ENCODE results near the gene PDCD4.
"Not testable (repeated sequence)": the region's sequence is repeated elsewhere in the genome, so short reads cannot be mapped to it uniquely, and the experiment has no call there.

PDCD4 gene

GRCh38 chr10:110864662-110865140 lies 7.0 kb upstream of the PDCD4 start:
- Histone ChIP-seq H3K4me1 (ENCODE audit: control insufficient read depth, low read depth, low read length) (no peaks in the 10 kb centered on the region), H3K27ac (ENCODE audit: low read length) (no peak overlapping the region), H3K4me3 (ENCODE audit: low read length) (no peak overlapping the region), H3K27me3 (ENCODE audit: control insufficient read depth, insufficient read depth, low read length) (no peaks in the 10 kb centered on the region), H3K9ac (ENCODE audit: low read length) (no peak overlapping the region), H3K36me3 (ENCODE audit: control insufficient read depth, low read depth, low read length) (no peaks in the 10 kb centered on the region), H3K9me3 (ENCODE audit: control insufficient read depth, low read depth, low read length) (no peaks in the 10 kb centered on the region)

- H3K4me3 ChIP-seq (ENCODE audit: low read length): no peak overlapping the region
- H3K36me3 ChIP-seq (ENCODE audit: control insufficient read depth, low read depth, low read length): no peaks in the 10 kb centered on the region
- H3K9ac ChIP-seq (ENCODE audit: low read length): no peak overlapping the region
- no peaks in the 10 kb centered on the region for H3K27me3 ChIP-seq (ENCODE audit: control insufficient read depth, insufficient read depth, low read length)
- no peaks in the 10 kb centered on the region for H3K4me1 ChIP-seq (ENCODE audit: control insufficient read depth, low read depth, low read length)
- H3K9me3 ChIP-seq (ENCODE audit: control insufficient read depth, low read depth, low read length): no peaks in the 10 kb centered on the region
- no peak overlapping the region for H3K27ac ChIP-seq (ENCODE audit: low read length)
Observed at GRCh38 chr10:110865186-110865808, 6.4 kb upstream of the PDCD4 start.

GRCh38 chr10:110865809-110866482 lies 5.8 kb upstream of the PDCD4 start:
- peaks cover 3% of the 10 kb centered on the region for H3K4me1 ChIP-seq (ENCODE audit: control insufficient read depth, low read depth, low read length)
- H3K9ac ChIP-seq (ENCODE audit: low read length): no peak overlapping the region

DNA sequence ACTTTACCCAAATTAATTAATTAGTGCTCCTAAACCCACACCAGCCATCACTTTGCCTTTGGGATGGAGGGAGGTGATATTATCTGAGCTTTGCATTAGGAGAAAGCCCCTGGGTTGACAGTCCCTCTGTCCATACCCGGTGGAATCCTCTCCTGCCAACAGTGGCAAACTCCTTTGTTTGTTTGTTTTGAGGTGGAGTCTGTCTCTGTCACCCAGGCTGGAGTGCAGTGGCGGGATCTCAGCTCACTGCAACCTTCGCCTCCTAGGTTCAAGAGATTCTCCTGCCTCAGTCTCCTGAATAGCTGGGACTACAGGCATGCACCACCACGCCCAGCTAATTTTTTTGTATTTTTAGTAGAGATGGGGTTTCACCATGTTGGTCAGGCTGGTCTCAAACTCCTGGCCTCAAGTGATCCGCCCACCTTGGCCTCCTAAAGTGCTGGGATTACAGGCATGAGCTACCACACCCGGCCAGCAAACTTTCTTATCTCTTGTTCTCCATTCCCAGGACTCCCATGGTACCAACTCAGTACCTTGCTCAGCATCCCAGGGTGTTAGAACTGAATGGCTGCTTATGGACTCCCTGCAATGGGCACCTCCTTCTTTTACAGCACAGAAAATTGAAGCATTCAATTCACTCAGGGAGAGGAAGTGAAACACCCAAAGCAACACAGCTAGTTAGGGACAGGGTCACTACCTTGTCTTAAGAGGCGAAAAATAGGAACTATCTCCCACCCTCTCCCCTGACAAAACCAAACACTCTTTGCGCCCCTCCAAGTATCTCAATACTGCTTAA lies 4.5 kb upstream of the PDCD4 start:
- H3K27me3 ChIP-seq (ENCODE audit: control insufficient read depth, insufficient read depth, low read length); H3K27ac ChIP-seq (ENCODE audit: low read length); H3K4me3 ChIP-seq (ENCODE audit: low read length); H3K4me1 ChIP-seq (ENCODE audit: control insufficient read depth, low read depth, low read length); H3K36me3 ChIP-seq (ENCODE audit: control insufficient read depth, low read depth, low read length); H3K9me3 ChIP-seq (ENCODE audit: control insufficient read depth, low read depth, low read length); H3K9ac ChIP-seq (ENCODE audit: low read length): not testable (repeated sequence)

More at GRCh38 chr10:110865809-110866482, 5.8 kb upstream of the PDCD4 start:
- H3K27ac ChIP-seq (ENCODE audit: low read length): no peak overlapping the region
- H3K36me3 ChIP-seq (ENCODE audit: control insufficient read depth, low read depth, low read length): no peaks in the 10 kb centered on the region
- H3K4me3 ChIP-seq (ENCODE audit: low read length): no peak overlapping the region
- no peaks in the 10 kb centered on the region for H3K27me3 ChIP-seq (ENCODE audit: control insufficient read depth, insufficient read depth, low read length)
- no peaks in the 10 kb centered on the region for H3K9me3 ChIP-seq (ENCODE audit: control insufficient read depth, low read depth, low read length)

DNA sequence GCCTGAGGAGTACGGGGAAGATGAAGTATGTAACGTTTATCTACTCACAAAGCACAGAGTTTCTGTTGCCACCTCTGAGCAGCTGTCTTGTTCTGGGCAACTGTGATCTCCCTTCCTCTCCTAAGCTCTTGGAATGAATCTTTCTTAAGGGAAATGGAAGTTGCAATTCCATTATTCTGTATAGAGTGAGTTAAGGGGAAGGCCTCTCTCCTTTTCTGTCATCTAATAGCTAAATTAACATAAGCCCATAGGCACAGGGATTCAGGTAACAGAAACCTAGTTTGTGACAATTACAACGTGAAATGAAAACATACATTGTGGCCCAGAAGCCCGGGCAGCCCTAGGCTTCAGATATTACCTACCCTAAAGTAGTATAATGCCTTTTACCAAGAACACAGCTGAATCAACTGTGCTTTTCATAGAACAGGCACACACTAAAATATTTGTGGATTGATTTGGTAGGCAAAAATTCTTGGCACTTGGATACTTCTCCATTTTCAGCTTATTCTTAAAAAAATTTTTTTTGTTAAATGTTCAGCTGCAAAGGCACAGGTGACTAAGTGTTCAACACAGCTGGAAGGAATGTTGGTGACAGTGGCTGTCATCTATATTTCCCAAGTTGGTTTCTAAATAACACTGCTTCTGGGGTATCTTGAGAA lies 3.8 kb upstream of the PDCD4 start:
- Histone ChIP-seq H3K4me3 (ENCODE audit: low read length) (no peak overlapping the region), H3K9me3 (ENCODE audit: control insufficient read depth, low read depth, low read length) (no peaks in the 10 kb centered on the region), H3K36me3 (ENCODE audit: control insufficient read depth, low read depth, low read length) (no peaks in the 10 kb centered on the region), H3K4me1 (ENCODE audit: control insufficient read depth, low read depth, low read length) (peaks cover 8% of the 10 kb centered on the region), H3K9ac (ENCODE audit: low read length) (no peak overlapping the region), H3K27ac (ENCODE audit: low read length) (no peak overlapping the region), H3K27me3 (ENCODE audit: control insufficient read depth, insufficient read depth, low read length) (no peaks in the 10 kb centered on the region)

DNA sequence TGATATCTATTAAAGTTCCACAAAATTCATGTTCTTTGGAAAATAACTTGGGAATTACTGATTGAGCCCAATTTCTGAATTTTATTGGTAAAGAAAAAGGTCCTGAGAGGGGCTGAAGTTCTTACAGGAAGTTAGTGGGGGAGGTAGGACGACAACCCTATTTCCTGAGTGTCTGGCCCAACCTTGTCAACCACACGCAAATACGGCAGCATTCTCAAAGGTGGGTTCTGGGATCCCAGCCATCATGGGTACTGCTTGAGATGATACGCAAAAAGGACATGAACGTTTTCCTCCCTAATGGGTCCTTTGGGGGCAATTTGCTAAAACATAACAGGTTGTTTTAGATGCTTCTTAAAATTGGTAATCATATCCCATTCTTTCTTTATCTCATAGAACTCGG lies 2.7 kb upstream of the PDCD4 start:
- no peak overlapping the region for H3K4me3 ChIP-seq (ENCODE audit: low read length)
- H3K36me3 ChIP-seq (ENCODE audit: control insufficient read depth, low read depth, low read length): no peaks in the 10 kb centered on the region
- H3K9me3 ChIP-seq (ENCODE audit: control insufficient read depth, low read depth, low read length): no peaks in the 10 kb centered on the region
- H3K27ac ChIP-seq (ENCODE audit: low read length): no peak overlapping the region
- H3K9ac ChIP-seq (ENCODE audit: low read length): no peak overlapping the region
- H3K27me3 ChIP-seq (ENCODE audit: control insufficient read depth, insufficient read depth, low read length): no peaks in the 10 kb centered on the region
- peaks cover 16% of the 10 kb centered on the region for H3K4me1 ChIP-seq (ENCODE audit: control insufficient read depth, low read depth, low read length)

GRCh38 chr10:110870823-110871297 lies 868 bp upstream of the PDCD4 start:
- Histone ChIP-seq H3K4me1 (ENCODE audit: control insufficient read depth, low read depth, low read length) (peaks cover 16% of the 10 kb centered on the region), H3K27ac (ENCODE audit: low read length) (peak overlapping the region; percentile 77), H3K9me3 (ENCODE audit: control insufficient read depth, low read depth, low read length) (no peaks in the 10 kb centered on the region), H3K4me3 (ENCODE audit: low read length) (peak overlapping the region; percentile 65), H3K36me3 (ENCODE audit: control insufficient read depth, low read depth, low read length) (no peaks in the 10 kb centered on the region), H3K27me3 (ENCODE audit: control insufficient read depth, insufficient read depth, low read length) (no peaks in the 10 kb centered on the region), H3K9ac (ENCODE audit: low read length) (peak overlapping the region; percentile 69)

DNA sequence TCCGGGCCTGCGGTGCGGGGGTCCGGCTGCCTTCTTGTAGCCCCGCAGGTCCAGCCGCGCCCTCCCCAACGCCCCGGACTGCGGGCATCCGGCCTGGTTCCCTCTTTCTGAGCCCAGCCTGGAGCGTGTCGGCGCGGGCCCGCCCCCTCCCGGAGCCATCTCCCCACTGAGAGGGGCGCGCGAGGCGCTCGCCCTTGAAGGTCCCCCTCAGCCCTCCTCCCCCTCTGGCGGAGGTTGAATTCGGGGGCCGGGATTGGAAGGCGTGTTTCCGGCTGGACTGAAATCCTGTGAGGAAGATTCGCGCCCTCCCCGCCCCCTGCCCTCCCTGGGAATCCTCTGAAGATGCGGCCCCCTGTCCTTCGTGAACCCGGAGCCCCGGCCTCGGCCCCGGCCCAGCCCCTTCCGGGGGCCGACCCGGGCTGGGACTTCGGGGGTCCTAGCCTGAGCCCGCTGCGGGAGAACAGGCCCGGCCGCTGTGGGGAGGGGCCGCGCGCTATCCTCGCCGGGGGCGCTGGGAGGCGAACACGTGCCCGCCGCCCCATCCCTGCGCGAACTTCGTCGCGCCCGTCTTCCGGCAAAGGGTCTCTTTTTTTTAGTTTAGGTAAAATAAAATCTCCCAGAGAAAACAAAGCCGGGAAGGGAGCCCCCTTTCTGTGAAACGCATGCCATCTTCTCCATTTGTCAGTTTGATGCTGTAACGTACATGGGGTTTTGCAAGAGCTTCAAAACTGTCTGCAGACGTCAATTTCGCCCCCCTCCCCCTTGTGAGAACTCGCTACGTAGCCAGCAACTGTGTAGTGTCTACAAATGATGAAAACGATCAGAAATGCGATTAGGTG lies 636 bp downstream of the PDCD4 start:
- Histone ChIP-seq H3K9me3 (ENCODE audit: control insufficient read depth, low read depth, low read length) (no peaks in the 10 kb centered on the region), H3K27ac (ENCODE audit: low read length) (peak overlapping the region; percentile 54), H3K9ac (ENCODE audit: low read length) (peak overlapping the region; percentile 60), H3K36me3 (ENCODE audit: control insufficient read depth, low read depth, low read length) (no peaks in the 10 kb centered on the region), H3K27me3 (ENCODE audit: control insufficient read depth, insufficient read depth, low read length) (no peaks in the 10 kb centered on the region), H3K4me3 (ENCODE audit: low read length) (peak overlapping the region; percentile 65), H3K4me1 (ENCODE audit: control insufficient read depth, low read depth, low read length) (peaks cover 16% of the 10 kb centered on the region)

DNA sequence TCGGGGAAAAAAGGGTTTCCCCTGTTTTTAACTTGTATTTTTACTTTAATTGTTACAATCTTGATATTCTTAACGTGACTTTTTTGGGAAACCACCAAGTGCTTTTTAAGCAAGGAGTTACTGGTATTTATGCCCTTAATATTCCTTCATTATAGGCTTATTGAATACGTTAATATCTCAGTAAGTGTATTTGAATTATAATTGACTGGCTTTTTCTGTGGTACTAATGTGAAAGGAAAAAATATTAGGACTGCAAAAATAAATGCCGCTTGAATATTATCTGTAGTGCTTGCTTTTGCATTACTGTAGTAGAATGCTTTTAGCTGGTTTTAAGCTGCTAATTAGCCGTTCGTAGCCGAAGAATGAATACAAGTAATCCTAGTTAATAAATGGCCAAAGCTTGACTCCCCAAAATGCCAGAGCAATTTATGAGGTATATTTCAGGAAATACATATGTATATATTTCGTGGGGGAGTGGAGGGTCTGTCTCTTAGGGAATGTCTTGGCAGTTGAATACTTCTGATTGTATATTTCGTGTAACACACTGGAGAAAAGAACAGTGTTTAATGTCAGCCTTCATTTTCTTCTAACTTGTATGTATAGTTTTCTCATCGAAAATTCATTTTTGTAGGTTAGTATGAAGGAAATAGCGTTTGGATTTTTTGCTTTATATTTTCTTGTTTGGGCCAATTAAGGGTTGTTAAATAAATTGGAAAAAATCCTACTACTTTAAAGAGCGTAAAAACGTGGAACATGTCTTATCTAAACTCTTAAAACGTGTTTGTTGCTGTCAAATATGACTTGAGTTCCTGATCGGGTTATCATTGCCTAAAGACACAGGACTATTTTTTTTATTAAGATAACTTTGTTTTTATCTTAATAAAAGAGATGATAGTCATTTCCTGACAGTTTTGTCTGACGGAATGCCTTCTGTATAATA lies 1.5 kb downstream of the PDCD4 start:
- H3K9me3 ChIP-seq (ENCODE audit: control insufficient read depth, low read depth, low read length): no peaks in the 10 kb centered on the region
- H3K4me1 ChIP-seq (ENCODE audit: control insufficient read depth, low read depth, low read length): peaks cover 16% of the 10 kb centered on the region
- H3K27ac ChIP-seq (ENCODE audit: low read length): peak overlapping the region; percentile 54
- peak overlapping the region; percentile 60 for H3K9ac ChIP-seq (ENCODE audit: low read length)
- peak overlapping the region; percentile 65 for H3K4me3 ChIP-seq (ENCODE audit: low read length)
- H3K36me3 ChIP-seq (ENCODE audit: control insufficient read depth, low read depth, low read length): no peaks in the 10 kb centered on the region
- H3K27me3 ChIP-seq (ENCODE audit: control insufficient read depth, insufficient read depth, low read length): no peaks in the 10 kb centered on the region

GRCh38 chr10:110873951-110874350 lies 2.2 kb downstream of the PDCD4 start:
- Histone ChIP-seq H3K9me3 (ENCODE audit: control insufficient read depth, low read depth, low read length) (no peaks in the 10 kb centered on the region), H3K4me3 (ENCODE audit: low read length) (peak overlapping the region; percentile 65), H3K4me1 (ENCODE audit: control insufficient read depth, low read depth, low read length) (peaks cover 16% of the 10 kb centered on the region), H3K27ac (ENCODE audit: low read length) (no peak overlapping the region), H3K27me3 (ENCODE audit: control insufficient read depth, insufficient read depth, low read length) (no peaks in the 10 kb centered on the region), H3K36me3 (ENCODE audit: control insufficient read depth, low read depth, low read length) (no peaks in the 10 kb centered on the region), H3K9ac (ENCODE audit: low read length) (peak overlapping the region; percentile 60)
